ENCODE results near the gene AKAP13. TPM values are rescaled to one million over a fixed set of nuclear protein-coding genes. Genes with fewer than 3 reads are reported as not detected.
A peak's percentile ranks its signal among the peaks of the same experiment; 100 is the strongest.

Gene AKAP13
- total RNA-seq, 2 donors from 2014 or later: 228 to 273 TPM

GRCh38 chr15:85723960-85724945, 343.9 kb downstream of the AKAP13 start:
- Histone ChIP-seq H3K9me3 (no peaks in the 10 kb centered on the region), H3K27ac (peak overlapping the region; percentile 74 to 82), H3K36me3 (peaks cover 63% of the 10 kb centered on the region), H3K4me1 (ENCODE audit: control insufficient read depth in 1 of 2, low read depth in 2 of 2) (peaks cover 32 to 37% of the 10 kb centered on the region in 2 donors), H3K27me3 (replicated peaks; ENCODE audit: insufficient read depth) (no peaks in the 10 kb centered on the region), H3K4me3 (no peak overlapping the region)
- ATAC-seq (ENCODE audit: insufficient number of reproducible peaks, low FRiP score, low read depth) (no peak), DNase-seq (ENCODE audit: low spot score) (no peak)
- no peak for TF ChIP-seq CTCF (IDR thresholded peaks at IDR 0.05)

- DNase-seq (ENCODE audit: low spot score) (no peak), ATAC-seq (ENCODE audit: insufficient number of reproducible peaks, low FRiP score, low read depth) (no peak)
- no peaks in the 10 kb centered on the region for H3K27me3 ChIP-seq (replicated peaks; ENCODE audit: insufficient read depth)
- H3K4me3 ChIP-seq: no peak overlapping the region
- peaks cover 62% of the 10 kb centered on the region for H3K36me3 ChIP-seq
- H3K4me1 ChIP-seq (ENCODE audit: control insufficient read depth in 1 of 2, low read depth in 2 of 2): peaks cover 32 to 37% of the 10 kb centered on the region in 2 donors
- H3K9me3 ChIP-seq: no peaks in the 10 kb centered on the region
- peak overlapping the region; percentile 74 to 82 for H3K27ac ChIP-seq
- TF ChIP-seq CTCF (IDR thresholded peaks at IDR 0.05): no peak
Measured at GRCh38 chr15:85725019-85725418, 344.6 kb downstream of the AKAP13 start.

DNA sequence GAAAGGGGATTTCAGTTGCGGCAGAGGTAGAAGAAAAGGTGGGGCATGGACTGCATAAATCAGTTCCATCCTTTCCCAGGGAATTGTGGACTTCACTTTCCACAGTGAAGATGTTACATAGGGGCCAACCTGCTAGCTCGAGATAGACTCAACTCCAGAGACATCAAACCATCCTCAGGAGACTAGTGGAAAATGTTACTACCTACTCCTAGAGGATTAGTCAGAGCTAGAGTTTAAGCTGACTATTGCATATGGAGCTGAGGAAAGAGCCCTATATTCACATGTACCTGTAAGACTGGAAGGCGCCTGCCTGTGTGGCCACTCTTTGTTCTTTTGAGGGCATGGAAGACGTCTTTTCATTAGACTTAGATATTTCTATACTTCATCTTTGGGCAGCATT, 345.2 kb downstream of the AKAP13 start:
- TF ChIP-seq CTCF (IDR thresholded peaks at IDR 0.05): no peak
- Histone ChIP-seq H3K9me3 (no peaks in the 10 kb centered on the region), H3K27me3 (replicated peaks; ENCODE audit: insufficient read depth) (no peaks in the 10 kb centered on the region), H3K4me1 (ENCODE audit: control insufficient read depth in 1 of 2, low read depth in 2 of 2) (peaks cover 32 to 37% of the 10 kb centered on the region in 2 donors), H3K27ac (peak overlapping the region; percentile 74 to 82), H3K4me3 (no peak overlapping the region), H3K36me3 (peaks cover 60% of the 10 kb centered on the region)
- ATAC-seq (ENCODE audit: insufficient number of reproducible peaks, low FRiP score, low read depth) (no peak), DNase-seq (ENCODE audit: low spot score) (no peak)

GRCh38 chr15:85726454-85726853, 346.1 kb downstream of the AKAP13 start:
- no peaks in the 10 kb centered on the region for H3K9me3 ChIP-seq
- no peak for TF ChIP-seq CTCF (IDR thresholded peaks at IDR 0.05)
- H3K4me1 ChIP-seq (ENCODE audit: control insufficient read depth in 1 of 2, low read depth in 2 of 2): peaks cover 32 to 37% of the 10 kb centered on the region in 2 donors
- peaks cover 60% of the 10 kb centered on the region for H3K36me3 ChIP-seq
- DNase-seq (ENCODE audit: low spot score): no peak
- no peak for ATAC-seq (ENCODE audit: insufficient number of reproducible peaks, low FRiP score, low read depth)
- no peaks in the 10 kb centered on the region for H3K27me3 ChIP-seq (replicated peaks; ENCODE audit: insufficient read depth)
- H3K4me3 ChIP-seq: no peak overlapping the region
- H3K27ac ChIP-seq: peak overlapping the region; percentile 77 to 82

DNA sequence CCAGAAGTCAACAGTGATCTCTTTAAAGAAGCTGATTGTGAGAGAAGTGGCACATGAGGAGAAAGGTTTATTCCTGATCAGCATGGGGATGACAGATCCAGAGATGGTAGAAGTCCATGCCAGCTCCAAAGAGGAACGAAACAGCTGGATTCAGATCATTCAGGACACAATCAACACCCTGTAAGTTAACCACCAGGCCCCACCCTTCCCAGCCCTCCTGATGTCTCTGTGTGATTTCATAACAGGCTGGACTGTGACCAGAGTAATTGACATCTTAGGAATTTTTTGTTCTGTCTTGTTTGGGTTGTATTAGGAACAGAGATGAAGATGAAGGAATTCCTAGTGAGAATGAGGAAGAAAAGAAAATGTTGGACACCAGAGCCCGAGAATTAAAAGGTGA, 346.7 kb downstream of the AKAP13 start:
- H3K27ac ChIP-seq: peak overlapping the region; percentile 77 to 82
- H3K27me3 ChIP-seq (replicated peaks; ENCODE audit: insufficient read depth): no peaks in the 10 kb centered on the region
- no peak overlapping the region for H3K4me3 ChIP-seq
- peaks cover 32 to 37% of the 10 kb centered on the region in 2 donors for H3K4me1 ChIP-seq (ENCODE audit: control insufficient read depth in 1 of 2, low read depth in 2 of 2)
- peaks cover 61% of the 10 kb centered on the region for H3K36me3 ChIP-seq
- no peaks in the 10 kb centered on the region for H3K9me3 ChIP-seq
- DNase-seq (ENCODE audit: low spot score) (no peak), ATAC-seq (ENCODE audit: insufficient number of reproducible peaks, low FRiP score, low read depth) (no peak)
- no peak for TF ChIP-seq CTCF (IDR thresholded peaks at IDR 0.05)

Measured in thoracic aorta (tissue), 2 donors.